ENCODE measurements around the gene C1orf216.
"Not testable (repeated sequence)": the region's sequence is repeated elsewhere in the genome, so short reads cannot be mapped to it uniquely, and the experiment has no call there.

C1orf216 gene

DNA sequence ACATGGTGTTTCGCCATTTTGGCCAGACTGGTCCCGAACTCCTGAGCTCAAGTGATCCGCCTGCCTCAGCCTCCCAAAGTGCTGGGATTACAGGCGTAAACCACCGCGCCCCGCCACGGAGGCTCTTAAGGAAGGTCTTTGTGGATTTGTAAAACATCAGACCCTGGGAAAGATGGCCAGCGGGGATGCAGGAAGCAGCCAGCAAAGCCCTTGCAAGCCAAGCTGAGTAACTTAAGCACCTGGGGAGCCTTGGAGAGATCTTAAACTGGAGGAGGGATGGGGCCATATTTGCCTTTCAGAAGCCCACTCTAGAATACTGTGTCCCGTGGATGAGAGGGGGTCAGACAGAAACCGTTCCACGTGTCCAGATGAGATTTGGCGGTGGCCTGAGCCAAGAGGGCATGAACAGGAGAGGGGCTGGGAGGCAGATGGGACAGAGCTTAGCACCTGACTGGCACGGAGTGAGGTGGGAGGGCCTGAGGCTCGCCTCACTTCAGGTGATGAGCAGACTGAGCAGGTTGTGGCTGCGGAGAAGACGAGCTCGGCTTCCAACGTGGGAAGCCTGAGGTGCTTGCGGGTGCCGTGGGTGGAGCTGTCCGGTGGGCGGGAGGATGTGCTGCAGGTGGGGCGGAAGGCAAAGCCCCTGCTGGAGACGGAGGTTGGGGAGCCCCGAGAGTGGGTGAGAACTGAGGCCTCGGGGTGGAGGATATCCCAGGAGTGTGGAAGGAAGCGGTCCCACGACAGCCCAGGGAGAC is 11.7 kb downstream of the C1orf216 start:
- DNase-seq: no peak

GRCh38 chr1:35702508-35702907 is 16.2 kb downstream of the C1orf216 start:
- DNase-seq: no peak

DNA sequence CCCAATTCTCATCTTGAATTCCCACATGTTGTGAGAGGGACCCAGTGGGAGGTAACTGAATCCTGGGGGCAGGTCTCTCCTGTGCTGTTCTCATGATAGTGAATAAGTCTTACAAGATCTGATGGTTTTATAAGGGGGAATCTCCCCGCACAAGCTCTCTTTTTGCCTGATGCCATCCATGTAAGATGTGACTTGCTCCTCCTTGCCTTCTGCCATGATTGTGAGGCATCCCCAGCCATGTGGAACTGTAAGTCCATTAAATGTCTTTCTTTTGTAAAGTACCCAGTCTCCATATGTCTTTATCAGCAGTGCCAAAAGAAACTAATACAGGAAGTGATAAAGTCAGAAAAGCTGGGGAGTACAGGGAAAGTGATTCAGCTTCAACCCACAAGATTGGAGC is 19.5 kb downstream of the C1orf216 start:
- not testable (repeated sequence) for DNase-seq

DNA sequence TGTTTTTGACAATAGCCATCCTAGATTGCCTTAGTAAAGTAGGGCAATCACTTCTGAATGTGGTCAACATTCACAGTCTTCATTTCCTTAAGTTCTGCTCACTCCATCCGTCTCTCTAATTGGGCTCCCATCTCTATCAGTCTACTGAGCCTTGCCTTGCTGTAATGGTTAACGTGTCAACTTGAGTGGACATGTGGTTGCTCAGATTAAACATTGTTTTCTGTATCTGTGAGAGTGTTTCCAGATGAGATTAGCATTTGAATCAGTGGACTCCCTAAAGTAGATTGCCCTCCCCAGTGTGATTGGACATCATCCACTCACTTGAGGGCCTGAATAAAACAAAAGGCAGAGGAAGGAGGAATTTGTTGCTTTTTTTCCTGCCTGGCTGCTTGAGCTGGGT is 26.4 kb downstream of the C1orf216 start:
- DNase-seq: no peak

DNA sequence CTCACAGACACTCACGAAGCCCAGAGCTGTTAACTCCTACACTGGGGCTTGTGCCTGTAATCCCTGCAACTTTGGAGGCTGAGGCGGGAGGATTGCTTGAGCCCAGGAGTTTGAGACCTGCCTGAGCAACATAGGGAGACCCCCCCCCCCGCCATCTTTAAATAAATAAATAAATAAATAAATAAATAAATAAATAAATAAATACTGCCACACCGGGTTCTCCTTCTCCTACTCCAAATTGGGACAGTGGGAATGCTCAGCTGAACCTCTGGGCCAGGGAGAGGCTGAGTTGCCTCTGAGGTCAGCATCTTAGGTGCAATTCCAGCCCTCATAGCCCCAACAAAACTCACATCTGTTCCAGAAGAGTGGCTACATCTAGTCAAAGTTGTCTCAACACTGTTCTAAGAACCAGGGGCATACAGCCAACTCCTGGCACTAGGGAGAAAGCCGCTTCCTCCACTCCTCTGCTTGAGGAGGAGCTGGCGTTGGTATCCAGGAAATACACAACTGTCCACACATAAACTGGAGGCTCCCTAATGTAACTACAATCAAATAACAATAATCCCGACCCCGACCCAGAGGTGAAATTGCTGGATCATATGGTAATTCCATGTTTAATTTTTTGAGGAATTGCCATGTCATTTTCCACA is 27.0 kb downstream of the C1orf216 start:
- no peak for DNase-seq

DNA sequence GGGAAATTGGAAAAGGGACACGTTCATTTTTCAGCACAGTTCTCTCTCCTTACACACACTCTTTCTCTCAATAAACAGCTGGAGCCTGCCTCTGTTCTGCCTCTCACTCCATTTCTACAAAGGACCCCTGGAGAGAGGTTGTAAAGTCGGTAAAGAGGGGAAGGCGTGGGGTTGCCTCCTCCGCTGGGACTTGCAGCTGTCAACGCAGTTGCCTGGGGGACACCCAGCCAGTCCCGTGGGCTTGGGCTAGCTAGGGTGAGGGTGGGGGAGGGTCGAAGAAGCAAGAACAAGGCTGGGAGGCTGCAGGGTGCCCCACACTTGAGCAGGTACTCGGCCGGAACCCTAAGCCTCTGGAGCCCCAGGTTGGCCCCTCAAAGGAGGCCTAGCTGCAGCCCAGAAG is 27.6 kb downstream of the C1orf216 start:
- DNase-seq: no peak

- not testable (repeated sequence) for DNase-seq
Observed at GRCh38 chr1:35690103-35690502, 28.6 kb downstream of the C1orf216 start.

- no peak for DNase-seq
Observed at GRCh38 chr1:35688161-35688560, 30.5 kb downstream of the C1orf216 start.

- DNase-seq: no peak
Observed at GRCh38 chr1:35683012-35683411, 35.7 kb downstream of the C1orf216 start.

DNA sequence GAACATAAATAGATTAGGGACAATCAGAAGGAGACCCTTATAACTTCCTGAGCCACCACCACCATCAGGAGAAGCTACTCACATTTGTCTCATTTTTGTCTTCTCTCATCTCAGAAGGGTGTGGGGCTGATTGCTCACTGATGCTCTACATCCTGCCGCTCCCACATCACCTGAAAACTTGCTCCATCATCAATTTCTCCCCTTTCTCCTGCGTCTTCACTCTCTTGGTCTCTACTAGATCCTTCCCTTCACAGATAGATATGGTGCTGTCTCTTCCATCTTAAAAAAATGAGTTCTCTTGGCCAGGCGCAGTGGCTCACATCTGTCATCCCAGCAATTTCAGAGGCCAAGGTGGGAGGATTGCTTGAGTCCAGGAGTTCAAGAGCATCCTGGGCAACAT is 38.4 kb downstream of the C1orf216 start:
- no peak for DNase-seq

GRCh38 chr1:35675773-35676172 is 42.9 kb downstream of the C1orf216 start:
- no peak for DNase-seq

DNA sequence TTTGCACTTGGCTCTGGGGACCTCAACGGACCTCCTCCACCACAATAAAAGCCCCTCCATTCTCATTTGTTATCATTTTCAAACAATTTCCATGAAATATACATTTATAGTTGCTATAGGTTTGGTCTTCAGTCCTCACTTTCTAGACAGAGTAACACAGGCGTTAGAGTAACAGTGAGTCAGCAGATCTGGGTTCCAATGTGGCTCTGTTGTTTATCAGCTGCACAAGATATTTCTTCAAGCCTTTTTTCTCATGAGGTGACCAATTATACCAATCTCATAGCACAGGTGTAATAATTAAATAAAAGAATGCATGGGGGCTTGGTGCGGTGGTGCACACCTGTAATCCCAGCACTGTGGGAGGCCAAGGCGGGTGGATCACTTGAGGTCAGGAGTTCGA is 44.6 kb downstream of the C1orf216 start:
- no peak for DNase-seq

- DNase-seq: no peak
Observed at GRCh38 chr1:35672116-35672515, 46.6 kb downstream of the C1orf216 start.

- no peak for DNase-seq
Observed at GRCh38 chr1:35668506-35668905, 50.2 kb downstream of the C1orf216 start.

DNA sequence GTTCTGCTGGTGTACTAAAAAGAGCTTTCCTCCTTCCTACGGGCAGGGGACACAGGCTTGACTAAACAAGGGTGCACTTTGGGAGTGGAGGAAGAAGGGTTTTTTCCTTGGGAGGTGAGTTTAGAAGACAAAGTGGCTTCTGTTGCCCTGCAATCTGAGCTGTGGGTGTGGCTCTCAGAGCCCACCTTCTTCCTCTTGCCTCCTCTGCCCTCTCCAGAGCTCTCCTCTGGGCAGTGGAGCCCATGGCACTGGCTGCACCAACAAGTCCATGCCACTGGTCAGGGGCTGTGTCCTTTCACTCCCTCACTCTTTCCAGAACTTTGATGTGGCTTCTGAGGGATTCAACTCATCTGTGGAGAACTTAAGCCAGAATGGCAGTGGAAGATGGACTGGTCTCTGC is 51.8 kb downstream of the C1orf216 start:
- DNase-seq: no peak

DNA sequence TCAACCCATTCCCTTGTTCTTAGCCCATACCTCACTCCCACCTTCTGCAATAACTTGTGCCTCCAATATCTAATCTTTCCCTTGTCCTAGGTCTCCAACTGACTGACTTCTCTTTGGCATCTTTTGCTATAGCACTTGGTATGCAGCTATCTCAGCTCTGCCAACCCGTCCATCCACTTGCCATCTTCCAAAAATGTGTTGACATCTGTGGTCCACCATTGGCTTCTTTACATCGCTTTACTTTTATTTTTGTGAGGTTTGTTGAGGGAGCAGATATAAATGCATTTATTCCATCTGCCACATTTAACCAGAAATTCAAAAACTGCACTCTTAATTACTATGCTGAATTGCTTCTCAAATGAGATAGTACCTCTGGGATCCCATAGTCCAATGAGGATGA is 52.5 kb downstream of the C1orf216 start:
- DNase-seq: no peak

Data from left hindlimb (tissue), 1 donor.